Measurements from ENCODE around the gene IL26.
"Not testable (repeated sequence)": the region's sequence is repeated elsewhere in the genome, so short reads cannot be mapped to it uniquely, and the experiment has no call there.

IL26 gene

GRCh38 chr12:68239309-68239982 lies 13.8 kb upstream of the IL26 start:
- DNase-seq, result no peak

DNA sequence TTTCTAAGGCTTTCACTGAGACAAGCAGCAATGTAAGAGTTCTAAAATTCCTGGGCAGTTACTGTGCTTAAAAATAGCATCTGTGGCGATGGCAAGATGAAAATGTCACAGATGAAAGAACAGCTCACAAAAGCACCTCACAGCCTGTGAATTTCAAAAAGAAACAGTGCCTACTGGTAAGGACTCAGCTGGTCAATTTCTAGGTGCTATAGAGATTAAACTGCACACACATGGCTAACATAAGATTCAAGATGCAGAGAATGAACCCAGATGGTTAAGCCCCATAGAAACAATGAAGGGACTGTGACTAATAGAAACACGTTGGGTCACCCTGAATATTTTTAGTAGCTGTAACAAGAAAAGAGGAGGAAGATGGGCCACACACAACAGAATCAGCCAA lies 12.0 kb upstream of the IL26 start:
- DNase-seq, result no peak

DNA sequence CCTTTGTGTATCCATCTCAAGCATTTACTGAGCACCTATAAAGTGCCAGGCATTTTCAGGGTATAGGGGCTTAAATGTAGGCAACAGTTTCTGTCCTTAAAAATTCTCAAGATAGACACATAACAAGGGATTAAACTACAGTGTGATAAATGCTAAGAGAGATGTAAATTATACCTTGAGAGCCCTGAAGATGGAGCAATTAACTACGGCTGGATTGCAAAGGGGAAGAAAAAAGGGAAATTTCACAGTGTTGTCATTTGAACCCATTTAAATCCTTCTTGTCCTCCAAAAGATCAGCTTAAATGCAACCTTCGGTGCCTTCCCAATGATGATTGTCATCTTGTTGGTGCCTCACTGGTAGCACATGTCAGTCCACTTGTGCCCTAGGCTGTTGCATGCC lies 11.5 kb upstream of the IL26 start:
- DNase-seq, result no peak

GRCh38 chr12:68236421-68237059 lies 10.9 kb upstream of the IL26 start:
- no peak for DNase-seq

DNA sequence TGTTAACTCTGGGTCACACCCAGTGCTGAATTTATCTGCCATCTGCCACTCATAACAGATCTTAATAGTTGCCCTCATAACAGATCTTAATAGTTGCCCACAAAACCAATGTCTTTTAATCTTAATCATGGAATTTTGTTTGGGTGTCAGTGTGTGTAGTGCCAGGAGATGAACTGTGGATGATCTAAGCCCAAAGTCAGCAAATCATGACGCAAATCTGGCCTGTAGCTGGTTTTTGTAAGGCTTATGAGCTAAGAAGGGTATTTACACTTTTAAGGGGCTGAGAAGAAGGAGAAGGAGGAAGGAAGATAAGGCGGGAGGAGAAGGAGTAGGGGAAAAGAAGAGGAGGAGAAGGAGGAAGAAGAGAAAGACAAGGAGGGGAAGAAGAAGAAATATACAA lies 10.0 kb upstream of the IL26 start:
- no peak for DNase-seq

GRCh38 chr12:68234140-68234539 lies 8.5 kb upstream of the IL26 start:
- no peak for DNase-seq

DNA sequence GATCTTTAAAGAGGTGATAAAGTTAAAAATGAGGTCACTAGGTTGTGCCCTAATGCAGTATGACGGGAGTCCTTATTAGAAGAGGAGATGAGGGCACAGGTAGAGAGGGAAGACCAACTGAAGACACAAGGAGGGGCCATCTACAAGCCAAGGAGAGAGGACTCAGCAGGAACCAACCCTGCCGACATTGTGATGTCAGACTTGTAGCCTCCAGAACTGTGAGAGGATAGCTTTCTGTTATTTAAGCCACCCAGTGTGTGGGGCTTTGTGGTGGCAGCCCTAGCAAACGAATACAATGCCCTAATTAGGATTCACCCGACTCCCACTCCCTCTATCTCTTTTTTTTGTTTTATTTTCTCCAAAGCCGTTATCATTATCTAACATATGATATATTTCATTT lies 7.9 kb upstream of the IL26 start:
- no peak for DNase-seq

DNA sequence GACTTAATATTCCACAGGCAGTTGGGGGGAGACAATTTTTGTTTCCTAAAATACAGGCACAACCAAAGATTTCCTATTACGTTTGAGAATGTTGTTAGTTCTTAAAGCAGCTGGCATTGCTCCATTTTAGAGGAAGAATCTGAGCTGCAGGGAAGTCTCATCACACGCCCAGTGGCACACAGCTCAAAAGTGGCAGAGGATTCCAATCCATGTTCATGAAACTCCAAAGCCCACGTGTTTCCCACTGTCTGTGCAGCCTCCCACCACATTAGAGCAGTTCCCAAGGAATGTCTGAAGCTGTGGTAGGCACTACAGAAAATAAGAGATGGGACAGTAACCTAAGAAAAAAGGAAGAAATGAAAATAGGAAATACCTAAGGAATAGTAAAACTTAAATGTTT lies 6.1 kb upstream of the IL26 start:
- no peak for DNase-seq

- DNase-seq, result no peak
Observed at GRCh38 chr12:68231229-68231628, 5.6 kb upstream of the IL26 start.

DNA sequence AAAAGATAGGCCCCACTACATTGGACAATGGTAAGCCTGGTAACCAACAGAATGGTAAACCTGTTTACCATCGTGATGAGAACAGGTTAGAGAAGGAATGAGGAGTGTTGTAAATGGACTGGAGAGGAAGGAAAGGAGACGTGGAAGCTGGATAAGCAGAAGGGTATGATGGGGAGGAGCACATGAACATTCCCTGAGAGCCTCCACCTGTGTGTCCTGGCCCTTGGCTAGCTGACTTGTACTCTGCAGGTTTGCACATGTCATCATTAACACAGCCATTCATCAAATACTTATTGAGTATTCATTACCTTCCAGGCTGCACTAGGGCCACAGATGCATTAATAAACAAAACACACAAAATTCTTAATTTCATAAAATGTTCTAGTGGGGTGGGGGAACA lies 4.3 kb upstream of the IL26 start:
- DNase-seq, result no peak

DNA sequence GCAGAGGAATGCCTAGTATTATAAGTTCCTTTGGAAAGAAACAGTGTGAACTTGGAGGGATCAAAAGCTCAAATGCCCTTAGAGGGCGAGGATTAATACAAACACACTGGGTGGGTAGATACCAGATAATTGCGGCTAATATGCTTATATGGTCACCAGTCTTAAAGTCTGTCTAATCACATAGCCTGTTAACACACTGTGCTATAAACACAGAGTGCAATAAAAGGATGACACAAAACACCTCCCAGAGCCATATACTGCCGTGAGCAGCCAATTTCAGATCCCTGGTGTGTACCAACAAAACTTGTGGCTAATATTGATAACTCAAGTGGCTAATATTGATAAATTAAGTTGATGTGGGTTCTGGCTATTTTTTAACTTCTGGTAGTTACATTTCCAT lies 1.7 kb upstream of the IL26 start:
- no peak for DNase-seq

GRCh38 chr12:68224613-68225285 lies 861 bp downstream of the IL26 start:
- no peak for DNase-seq

DNA sequence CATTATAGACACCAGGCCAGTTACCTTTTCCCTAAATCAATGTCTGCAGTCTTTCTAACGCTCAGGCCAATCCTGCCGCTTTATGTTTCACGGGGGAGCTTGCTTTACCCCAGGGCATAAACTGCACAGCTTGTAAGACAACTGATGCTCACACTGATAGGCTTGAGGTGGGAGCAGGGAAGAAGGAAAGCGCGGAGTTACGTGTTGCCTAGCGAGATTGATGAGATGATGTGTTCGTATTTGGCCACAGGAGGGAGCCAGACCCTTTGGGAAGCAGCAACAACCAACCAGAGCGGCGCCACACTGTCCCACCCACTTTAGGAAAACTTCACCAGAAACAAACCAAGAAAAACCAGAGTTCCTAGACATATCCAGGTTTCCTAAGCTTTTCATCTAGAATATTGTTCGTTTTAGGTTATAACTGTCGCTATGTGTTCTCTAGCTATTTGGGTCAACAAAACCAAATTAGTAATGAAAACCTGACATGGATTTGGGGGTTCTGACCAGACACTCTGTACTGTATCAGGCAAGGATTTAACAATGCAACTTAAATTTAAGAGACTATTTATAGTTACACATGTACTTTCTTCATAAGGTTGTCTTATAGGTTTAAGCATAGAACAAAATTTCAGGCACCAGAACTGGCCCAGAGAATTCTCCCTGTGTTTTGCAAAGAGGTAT lies 2.4 kb downstream of the IL26 start:
- DNase-seq, result peak; percentile 22

DNA sequence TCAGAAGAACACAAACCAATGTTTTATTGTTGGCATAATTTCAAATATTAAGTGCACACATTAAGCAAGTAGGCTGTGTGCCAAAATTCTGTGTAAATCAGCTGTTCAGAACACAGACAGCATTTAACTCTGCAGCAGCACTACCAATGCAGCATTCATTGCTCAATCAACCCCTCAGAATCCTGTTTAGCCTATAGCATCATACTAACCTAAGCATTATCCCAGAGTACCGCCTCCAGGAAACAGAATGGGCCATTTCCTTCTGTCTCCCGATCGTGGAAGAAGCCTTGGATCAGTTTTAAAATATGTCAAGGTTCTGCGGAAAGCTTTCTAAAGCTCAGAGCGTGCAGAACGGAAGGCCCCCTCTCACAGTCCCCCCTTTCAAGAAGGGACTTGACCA lies 3.3 kb downstream of the IL26 start:
- no peak for DNase-seq

DNA sequence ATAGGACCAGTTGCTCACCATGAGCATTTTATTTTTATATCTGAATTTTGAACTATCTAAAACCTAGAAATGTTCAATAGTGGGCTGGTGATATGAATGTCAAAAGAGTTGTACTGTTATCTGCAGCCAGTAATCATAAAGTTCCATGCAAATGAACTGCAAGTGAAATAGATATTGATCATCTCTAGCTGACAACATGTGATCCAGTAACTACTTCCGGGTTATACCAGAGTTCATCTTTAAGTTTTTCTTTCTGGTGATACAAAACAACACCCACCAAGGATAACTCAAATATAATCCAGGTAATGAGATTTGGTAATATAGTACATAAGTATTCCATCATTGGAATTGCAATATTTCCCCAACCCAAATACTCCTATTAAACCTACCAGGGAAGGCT lies 4.1 kb downstream of the IL26 start:
- no peak for DNase-seq

- DNase-seq, result no peak
Observed at GRCh38 chr12:68210875-68211274, 14.7 kb downstream of the IL26 start.

DNA sequence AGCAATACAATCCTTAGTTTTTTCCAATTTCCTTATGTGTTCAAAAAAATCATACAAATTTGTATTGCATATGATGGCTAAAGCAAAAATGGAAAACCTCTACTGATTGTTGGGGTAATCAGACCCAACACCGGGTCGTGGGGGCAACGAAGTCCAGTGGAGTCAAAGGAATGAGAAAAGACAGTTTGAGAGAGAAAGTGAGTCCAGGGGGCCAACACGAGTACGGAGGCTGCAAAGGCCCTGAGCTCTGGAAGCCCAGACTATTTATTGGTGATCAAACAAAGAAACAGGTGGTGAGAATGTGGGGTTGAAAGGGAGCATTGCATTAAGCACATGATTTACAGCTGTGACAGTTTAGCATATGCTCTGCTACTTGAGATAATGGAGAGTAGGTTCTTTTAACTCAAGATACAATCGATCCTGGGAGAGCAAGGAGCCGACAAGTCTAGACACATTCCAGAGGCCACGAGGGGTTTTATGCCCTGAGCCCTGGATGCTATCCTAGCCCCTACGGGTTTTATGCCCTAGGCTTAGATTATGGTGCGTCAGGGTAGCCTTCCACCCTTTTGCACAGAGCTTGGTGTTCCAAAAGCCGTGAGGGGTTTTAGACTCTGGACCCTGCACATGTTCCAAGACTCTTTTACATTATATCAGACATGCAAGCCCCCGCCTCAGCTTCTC lies 16.4 kb downstream of the IL26 start:
- DNase-seq, result not testable (repeated sequence)

- no peak for DNase-seq
Observed at GRCh38 chr12:68207276-68207675, 18.3 kb downstream of the IL26 start.

- no peak for DNase-seq
Observed at GRCh38 chr12:68206446-68206845, 19.2 kb downstream of the IL26 start.

DNA sequence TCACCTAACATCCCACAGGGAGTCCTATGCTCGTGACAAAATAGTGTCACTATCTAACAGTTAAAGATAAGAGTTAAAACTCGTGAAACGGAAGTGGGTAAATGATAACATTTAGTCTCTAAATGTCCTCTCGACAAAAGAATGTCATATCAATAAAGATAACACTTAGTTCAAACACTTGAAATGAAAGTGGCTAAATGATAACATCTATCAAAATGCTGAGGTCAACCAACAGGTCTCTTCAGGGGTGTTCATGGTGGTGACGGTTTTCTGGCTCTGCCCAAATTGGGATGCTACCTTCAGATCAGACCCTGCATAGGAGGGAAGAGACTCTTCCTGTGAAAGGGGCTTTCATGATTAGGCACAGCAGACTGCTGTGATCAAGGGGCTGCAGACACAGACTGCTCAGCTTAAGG lies 22.1 kb downstream of the IL26 start:
- DNase-seq, result no peak

- no peak for DNase-seq
Observed at GRCh38 chr12:68200854-68201253, 24.8 kb downstream of the IL26 start.

DNA sequence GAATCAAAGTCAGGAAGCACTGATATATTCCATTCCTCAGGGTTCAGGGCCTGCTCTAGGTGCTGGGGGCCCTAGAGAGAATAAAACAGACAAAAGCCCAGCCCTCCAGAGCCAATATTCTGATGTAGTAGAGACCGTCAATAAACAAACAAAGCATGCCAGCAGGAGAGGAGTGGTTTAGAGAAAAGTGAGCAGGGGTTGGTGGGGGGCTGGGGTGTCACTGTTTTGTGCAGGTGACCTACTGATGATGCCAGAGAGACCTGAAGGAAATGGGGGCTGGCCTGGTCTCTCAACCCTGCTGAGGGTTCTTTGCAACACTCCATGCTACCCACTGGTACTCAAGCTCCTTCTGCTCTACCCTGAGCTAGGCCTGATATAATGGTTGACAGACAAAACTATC lies 26.5 kb downstream of the IL26 start:
- no peak for DNase-seq

DNA sequence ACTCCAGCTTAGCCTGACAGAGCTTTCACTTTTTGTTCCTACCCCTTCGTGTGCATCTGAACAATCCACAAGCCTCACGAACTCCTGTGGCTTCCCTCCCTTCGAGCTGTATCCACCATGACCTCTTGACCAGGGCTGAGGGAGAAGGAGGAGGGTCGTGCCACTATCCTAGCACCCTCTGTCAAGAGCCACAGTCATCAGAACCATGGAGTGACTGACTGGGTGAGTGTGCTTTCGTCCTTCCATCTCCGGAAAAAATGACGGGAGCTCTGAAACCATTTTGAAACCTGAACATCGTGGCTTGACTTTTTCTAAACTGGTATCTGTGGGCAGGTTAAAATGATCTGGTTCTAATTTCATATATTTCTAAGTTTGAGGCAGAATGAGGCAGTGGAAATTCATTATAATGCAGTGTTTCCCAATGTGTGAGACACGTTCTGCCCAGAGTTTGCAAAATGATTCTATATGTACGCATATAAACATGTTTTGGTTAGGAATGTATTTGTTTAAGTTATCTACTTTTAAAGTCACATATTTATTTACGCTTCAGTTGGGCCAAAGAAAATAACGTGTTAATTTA lies 27.0 kb downstream of the IL26 start:
- no peak for DNase-seq

All from 8988T (cell line).